GM18511 (cell line): ENCODE results near the gene NCOA1.
"Not testable (repeated sequence)": the region's sequence is repeated elsewhere in the genome, so short reads cannot be mapped to it uniquely, and the experiment has no call there.

Source experiments
- ATAC-seq: cut with Tn5 transposase; IDR thresholded peaks from one replicate; pipeline ENCODE4 v1.9.1; 2021; ENCODE audit warnings: mild to moderate bottlenecking, moderate library complexity; ENCODE audit not compliant: unreplicated experiment

NCOA1 gene

DNA sequence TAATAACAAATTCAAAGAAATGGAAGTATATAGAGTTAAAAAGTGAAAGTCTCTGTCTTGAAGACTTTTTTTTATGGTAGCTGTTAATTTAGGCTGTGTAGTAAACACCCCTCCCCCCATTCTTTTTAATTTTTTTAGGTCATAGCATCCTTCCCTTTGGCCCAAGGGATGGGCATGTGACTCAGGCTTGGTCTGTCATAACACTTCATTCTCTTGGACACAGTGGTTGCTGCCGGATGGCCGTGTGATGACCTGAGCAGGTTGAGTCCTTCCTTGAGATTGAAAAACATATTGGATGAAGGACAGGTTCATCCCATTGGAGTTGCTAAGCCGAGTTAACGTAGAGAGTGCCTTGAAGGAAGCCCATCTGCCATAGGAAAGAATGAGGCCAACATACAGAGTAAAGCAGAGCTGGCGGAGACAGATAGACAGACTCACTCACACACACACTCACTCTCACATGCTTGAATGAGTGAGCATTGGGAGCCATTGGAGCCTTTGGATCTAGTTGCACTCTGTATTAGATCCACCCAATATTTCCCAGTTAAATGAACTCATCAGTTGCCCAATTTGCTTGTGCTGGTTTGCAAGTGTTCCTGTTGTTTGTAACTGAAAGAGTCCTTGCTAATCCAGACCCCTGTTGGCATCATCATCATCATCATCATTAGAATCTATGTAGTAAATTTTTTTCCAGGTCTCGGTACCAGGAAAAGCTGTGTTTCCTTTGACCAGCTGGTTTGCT lies 14.7 kb downstream of the NCOA1 start:
- ATAC-seq: no peak

DNA sequence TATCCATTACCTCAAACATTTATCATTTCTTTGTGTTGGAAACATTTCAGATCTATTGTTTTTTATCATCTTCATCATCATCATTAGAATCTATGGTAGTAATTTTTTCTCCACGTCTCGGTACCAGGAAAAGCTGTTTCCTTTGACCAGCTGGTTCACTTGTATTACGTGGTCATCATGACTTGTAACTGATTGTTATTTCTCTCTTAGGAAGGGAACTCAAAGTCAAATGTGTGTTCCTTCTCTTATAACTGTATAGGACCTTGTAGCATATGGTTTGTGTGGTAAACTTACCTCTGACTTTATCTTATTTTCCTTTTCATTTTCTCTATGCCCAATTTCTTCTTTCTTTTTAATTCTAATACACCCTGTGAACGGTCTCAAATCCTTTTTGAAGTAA lies 16.5 kb downstream of the NCOA1 start:
- ATAC-seq: no peak

DNA sequence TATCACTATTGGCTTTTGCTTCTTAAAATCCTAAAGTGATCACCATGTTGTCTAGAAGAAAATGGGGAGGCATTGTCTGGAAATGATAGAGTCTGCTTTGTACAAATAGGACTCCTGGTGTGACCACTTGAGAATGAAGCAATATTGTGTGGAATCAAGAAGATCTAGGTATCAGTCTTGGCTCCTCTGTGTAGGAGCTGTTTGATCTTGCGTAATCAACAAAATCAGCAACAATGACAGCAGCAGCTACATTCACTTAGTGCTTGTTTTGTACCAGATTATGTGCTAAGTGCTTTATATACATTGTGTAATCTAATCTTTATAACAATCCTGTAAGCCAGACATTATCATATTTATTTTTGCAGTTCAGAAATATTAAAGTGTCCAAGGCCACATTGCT lies 17.8 kb downstream of the NCOA1 start:
- ATAC-seq: no peak

DNA sequence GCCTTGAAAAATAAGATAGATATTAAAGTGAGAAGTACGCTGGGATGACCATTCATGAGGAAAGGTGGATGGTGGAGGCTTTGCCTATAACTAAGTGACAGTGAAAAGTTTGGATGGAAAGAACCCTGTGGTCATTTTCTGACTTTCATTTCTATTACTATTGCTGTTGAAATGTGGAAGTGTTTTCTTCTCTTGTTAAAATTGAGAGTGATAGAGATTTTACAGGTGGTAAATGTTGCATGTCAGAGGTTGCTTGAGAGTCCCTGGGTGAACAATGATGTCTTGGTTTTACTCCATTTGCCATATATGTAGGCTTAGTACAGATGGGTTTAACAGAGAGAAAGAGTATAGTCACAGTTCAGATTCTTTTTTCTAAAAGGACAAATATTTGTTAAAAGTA lies 18.4 kb downstream of the NCOA1 start:
- peak; percentile 85 for ATAC-seq

DNA sequence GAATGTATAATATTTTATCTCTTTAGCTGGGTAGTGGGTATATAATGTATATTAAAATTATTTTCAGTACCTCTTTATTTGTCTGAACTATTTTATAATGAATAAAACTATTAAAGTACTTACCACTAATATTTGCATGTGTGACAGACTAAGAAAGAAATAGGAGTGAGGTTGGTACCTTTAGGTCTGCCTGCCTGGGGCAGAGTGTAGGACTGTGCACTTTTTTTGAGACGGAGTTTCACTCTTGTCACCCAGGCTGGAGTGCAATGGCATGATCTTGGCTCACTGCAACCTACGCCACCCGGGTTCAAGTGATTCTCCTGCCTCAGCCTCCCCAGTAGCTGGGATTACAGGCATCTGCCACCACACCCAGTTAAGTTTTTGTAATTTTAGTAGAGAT lies 18.8 kb downstream of the NCOA1 start:
- peak; percentile 71 for ATAC-seq

DNA sequence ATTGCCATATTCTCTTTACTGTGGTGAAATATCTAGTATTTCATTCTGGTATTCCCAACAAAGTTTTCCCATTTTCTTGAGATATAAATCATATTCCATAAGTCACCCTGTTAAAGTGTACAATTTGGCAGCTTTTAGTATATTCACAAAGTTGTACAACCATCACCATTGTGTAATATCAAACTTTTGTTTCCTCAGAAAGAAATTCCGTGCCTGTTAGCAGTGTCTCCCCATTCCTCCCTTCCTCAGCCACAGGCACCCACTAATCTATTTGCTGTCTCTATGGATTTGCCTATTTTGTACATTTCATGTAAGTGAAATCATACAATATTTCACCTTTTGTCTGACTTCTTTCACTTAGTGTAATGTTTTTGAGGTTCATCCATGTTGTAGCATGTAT lies 19.7 kb downstream of the NCOA1 start:
- ATAC-seq: no peak

DNA sequence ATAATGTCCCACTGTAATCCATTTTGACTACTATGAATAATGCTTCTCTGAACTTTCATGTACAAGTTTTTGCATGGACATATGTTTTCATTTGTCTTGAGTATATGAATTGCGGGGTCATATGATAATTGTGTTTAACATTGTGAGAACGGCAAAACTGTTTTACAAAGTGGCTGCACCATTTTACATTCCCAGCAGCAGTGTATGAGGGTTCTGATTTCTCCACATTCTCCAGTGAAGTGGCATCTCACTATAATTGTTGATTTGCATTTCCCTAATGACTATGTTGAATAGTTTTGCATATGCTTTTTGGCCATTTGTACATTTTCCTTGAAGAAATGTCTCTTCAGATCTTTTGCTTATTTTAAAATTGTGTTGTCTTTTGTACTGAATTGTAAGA lies 20.1 kb downstream of the NCOA1 start:
- ATAC-seq: no peak

DNA sequence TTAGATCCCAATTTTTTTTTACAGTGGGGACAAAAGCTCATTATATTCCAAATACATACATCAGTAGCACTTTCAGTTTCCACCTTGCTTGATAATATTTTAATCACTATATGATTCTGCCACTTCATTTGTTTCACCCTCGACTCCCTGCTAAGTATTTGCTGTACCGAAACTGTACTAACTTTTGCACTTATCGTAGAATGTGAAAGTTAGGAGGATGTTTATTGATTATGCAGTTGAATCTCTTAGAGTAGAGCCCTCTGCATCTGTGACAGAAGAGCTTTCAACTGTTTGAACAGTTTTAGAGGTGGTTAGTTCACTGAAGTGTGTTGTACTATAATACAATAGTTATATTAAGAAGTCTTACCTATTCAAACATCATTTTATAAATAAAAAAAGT lies 20.8 kb downstream of the NCOA1 start:
- ATAC-seq: no peak

DNA sequence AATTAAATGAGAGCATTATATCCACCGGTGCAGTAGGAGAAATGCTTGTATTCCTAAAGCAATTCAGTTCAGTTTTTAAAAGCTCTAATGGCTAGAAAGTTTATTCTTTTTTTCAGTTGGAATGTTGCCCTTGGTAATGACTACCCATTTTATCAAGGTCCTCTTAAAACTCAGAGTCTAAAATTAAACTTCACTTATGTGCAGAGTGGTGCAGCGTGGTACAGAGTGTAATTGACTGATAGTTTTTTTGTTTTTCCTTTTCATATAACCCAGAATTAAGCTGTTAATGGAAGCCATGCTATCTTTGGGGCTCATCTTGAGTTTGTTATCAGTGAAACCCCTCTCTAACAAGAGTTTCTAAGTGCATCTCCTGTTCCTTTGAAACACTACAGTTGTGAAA lies 21.4 kb downstream of the NCOA1 start:
- no peak for ATAC-seq

DNA sequence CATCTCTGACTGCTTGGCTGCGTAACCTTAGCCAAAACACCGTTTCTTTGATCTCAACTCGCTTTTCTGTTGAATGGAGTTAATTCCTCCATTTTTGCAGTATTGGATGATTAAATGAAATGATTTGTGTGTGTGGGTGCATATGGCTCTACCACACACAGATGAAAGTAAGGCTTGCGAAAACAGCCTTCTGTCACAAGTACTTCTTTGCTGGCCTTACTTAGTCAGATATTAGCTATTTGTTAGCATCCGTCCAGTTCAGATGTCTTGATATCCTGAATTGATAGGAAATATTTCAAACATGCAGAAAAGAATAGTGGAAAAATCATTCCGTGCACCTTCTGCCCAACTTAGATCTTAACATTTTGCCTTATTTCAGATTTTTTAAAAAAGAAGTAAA lies 21.8 kb downstream of the NCOA1 start:
- ATAC-seq: no peak

DNA sequence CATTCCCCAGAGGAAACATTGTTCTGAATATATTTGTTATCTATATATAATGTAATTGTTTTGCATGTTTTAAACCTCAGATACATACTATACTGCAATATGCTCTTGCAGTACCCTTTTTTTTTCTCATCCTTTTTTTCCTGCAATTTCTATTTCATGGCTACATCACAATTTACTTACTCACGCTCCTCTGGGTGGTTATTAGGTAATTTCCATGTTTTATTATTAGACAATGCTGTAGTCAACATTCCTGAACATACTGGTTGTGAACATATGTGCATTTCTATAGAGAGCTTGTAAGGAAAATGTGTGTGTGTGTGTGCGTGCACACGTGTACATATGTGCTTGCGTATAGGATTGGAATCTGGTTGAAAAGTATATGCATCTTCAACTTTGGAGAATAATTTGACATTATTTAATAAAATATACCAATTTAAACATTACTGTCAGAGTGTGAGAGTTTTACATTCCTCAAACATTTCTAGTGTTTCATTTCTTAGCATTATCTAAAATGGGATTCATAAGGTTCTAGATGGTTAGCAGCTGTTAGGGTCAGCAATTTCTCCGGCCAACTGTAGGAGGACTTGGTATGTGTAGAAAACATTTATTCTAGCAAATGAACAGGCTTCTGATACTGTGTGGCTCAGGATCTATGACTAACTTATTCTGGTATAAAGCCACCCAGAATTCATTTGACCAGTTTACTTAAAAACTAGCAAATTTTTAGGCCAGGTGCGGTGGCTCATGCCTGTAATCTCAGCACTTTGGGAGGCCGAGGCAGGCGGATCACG lies 22.4 kb downstream of the NCOA1 start:
- ATAC-seq: no peak

DNA sequence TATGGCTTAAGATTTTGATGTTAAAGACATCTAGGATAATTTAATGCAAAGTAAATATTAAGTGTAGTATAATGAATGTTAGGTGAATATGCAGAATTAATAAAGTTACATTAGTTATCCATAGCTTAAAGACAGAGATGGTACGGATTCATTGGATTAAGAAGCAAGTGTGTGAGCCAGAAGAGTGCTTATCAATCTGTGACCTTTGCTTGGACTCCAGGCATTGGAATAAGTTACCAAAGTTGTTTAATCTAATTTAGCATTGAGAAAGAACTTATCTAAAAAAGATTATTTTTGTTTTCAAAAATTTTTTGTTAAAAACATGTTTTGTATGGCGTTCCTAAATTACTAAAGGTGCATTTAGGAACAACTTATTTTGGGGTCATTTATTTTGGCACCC lies 23.8 kb downstream of the NCOA1 start:
- ATAC-seq: no peak

DNA sequence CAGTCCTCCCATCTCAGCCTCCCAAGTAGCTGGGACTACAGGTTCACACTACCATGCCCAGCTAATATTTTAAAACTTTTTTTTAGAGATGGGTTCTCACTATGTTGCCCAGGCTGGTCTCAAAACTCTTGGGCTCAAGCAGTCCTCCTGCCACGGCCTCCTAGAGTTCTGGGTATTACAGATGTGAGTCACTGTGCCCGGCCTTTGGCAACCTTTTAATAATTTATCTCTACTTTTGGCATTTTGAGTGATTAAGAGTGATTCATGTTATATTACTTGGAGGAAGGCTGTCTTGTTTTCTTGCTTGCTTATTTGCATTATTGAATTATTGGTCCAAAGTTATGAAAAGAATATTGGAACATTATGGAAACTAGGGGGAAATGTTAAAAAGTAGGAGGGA lies 24.3 kb downstream of the NCOA1 start:
- ATAC-seq: no peak

DNA sequence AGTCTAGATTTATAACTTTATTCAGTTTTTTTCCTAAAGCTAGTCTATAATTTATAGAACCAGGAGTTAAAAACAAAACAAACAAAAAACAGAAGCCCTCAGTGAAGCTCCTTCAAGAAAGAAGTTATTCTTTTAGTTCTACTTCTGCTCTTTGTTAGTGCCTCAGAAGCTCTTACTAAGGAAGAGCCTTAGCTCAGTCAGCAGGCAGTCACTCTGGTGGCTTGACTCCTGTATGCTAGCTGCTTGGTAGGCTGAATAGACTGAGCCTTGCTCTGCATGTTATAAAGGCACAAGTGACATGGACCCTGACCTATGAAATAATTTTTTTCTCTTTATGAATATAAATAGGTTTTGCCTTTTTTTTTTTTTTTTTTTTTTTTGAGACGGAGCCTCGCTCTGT lies 24.8 kb downstream of the NCOA1 start:
- ATAC-seq: no peak

DNA sequence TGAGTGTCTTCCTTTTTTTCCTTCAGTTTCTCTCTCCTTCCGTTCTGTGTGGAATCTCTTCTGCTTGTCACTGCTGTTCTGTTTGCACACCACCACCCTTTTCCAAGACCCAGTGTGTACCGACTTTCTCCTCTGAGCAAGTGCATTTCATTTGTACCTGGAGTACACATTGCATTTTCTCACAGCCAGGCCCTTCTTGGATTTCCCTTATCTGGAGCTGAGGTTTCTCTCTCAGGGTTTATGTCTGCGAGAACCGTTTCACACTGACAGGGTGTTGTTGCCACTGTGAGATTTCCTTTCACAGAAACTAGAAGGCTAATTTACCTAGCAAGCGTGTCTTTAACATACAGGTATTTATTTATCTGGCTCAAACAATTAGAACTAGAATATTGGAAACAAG lies 26.2 kb downstream of the NCOA1 start:
- ATAC-seq: no peak

DNA sequence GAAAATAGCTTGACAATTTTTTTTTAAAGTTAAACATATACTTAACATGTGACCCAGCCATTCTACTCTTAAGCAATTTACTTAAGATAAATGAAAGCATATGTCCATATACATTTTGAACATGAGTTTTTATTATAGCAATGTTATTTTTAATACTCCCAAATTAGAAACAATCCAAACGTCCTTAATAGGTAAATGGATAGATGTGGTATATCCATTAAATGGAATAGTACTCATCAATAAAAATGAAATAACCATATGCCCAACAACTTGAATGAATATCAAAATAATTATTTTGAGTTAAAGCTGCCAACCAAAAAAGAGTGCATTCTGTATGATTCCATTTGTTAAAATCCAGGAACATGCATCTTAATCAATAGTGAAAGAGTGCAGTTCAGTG lies 29.1 kb downstream of the NCOA1 start:
- ATAC-seq: no peak

DNA sequence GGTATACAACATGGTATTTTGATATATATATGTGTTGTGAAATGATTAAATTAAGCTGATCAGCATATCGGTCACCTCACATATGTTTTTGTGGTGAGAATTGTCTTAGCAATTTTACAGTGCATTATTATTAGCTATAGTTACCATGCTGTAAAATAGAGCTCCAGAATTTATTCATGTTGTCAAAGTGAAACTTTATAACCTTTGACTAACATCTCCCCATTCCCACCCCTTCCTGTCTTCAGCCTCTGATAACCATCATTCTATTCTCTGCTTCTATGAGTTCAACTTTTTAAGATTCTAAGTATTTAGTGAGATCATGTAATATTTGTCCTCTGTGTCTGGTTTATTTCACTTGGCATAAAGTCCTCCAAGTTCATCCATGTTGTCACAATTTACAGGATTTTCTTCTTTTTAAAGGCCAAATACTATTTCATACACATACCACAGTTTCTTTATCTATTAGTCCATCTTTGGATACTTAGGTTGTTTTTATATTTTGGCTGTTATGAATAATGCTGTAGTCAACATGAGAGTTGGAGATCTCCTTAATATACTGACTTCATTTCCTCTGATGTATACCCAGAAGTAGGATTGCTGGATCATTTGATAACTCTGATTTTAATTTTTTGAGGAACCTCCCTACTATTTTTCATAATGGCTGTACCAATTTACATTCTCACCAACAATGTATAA lies 30.3 kb downstream of the NCOA1 start:
- ATAC-seq: no peak

DNA sequence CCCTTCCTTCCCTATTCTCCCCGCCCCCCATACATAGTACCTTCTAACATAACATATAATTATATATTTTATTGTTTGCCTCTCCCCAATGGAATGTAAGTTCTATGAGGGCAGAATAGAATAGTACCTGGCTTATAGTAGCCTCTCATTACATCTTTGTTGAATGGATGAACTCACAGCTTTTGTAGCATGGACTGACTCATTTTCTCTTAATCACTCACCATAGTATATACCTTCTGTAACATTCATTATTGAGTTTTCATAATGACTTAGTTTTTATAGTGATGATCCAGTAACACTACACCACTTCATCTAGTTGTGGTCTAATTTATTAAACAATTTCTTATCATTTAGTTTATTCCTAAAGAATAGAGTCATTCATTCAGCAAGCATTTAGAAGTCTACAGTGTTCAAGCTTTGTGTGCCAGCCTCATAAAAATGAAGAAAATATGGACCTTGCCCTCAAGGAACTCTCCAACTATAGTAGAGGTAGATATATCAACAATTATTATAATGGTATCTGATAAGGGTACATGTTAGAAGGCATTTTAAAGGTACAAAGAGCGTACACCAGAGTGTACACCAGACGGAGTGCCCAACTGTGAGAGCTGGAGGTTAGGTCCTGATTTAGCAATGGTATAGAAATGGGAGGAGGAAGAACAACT lies 31.1 kb downstream of the NCOA1 start:
- no peak for ATAC-seq

DNA sequence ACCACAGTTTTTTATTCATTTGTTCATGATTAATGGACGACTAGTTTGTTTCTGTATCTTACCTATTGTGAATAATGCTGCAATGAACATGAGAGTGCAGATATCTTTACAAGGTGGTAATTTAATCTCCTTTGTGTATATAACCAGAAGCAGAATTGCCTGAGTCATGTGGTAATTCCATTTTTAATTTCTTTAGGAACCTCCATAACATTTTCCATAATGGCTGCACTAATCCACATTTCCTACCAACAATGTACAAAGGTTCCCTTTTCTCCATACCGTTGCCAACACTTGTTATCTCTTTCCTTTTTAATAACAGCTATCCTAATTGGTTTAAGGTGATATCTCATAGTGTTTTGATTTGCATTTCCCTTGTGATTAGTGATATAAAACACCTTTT lies 36.5 kb downstream of the NCOA1 start:
- ATAC-seq: no peak

DNA sequence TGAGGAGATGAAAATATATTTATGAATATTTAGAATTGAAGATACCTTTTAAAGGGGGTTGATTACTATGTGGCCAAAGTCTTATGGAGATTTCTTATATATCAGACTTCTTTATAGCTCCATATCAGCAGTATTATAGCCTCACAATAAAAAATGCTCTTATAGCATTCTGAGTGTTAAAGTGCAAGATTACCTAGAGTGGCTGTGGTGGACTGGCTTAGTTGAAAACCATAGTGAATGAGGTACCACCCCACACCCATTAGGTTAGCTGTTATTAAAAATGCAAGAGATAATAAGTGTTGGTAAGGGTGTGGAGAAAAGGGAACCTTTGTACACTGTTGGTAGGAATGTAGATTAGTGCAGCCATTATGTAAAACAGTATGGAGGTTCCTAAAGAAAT lies 39.7 kb downstream of the NCOA1 start:
- no peak for ATAC-seq

DNA sequence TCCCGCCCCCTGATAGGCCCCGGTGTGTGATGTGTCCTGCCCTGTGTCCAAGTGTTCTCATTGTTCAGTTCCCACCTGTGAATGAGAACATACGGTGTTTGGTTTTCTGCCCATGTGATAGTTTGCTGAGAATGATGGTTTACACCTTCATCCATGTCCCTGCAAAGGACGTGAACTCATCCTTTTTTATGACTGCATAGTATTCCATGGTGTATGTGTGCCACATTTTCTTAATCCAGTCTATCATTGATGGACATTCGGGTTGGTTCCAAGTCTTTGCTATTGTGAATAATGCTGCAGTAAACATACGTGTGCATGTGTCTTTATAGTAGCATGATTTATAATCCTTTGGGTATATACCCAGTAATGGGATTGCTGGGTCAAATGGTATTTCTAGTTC lies 40.6 kb downstream of the NCOA1 start:
- not testable (repeated sequence) for ATAC-seq
